ENCODE data around the gene SLC7A10.

SLC7A10 gene

GRCh38 chr19:33234092-33234491 lies 8.4 kb upstream of the SLC7A10 start:
- TF ChIP-seq CTCF (conservative IDR thresholded peaks at IDR 0.05; ENCODE audit: control insufficient read depth, insufficient read depth, low read depth, low read length) = no peak
- no peak overlapping the region for H3K4me3 ChIP-seq (ENCODE audit: control insufficient read depth, low read depth, low read length)
- no peak for DNase-seq (ENCODE audit: low read depth)

- no peak for DNase-seq (ENCODE audit: low read depth)
- no peak overlapping the region for H3K4me3 ChIP-seq (ENCODE audit: control insufficient read depth, low read depth, low read length)
- no peak for TF ChIP-seq CTCF (conservative IDR thresholded peaks at IDR 0.05; ENCODE audit: control insufficient read depth, insufficient read depth, low read depth, low read length)
Measured at GRCh38 chr19:33233056-33233873, 7.6 kb upstream of the SLC7A10 start.

- no peak for TF ChIP-seq CTCF (conservative IDR thresholded peaks at IDR 0.05; ENCODE audit: control insufficient read depth, insufficient read depth, low read depth, low read length)
- no peak for DNase-seq (ENCODE audit: low read depth)
- H3K4me3 ChIP-seq (ENCODE audit: control insufficient read depth, low read depth, low read length) = no peak overlapping the region
Measured at GRCh38 chr19:33232656-33233055, 7.0 kb upstream of the SLC7A10 start.

- no peak for TF ChIP-seq CTCF (conservative IDR thresholded peaks at IDR 0.05; ENCODE audit: control insufficient read depth, insufficient read depth, low read depth, low read length)
- peak; percentile 77 for DNase-seq (ENCODE audit: low read depth)
- no peak overlapping the region for H3K4me3 ChIP-seq (ENCODE audit: control insufficient read depth, low read depth, low read length)
Measured at GRCh38 chr19:33231511-33231910, 5.9 kb upstream of the SLC7A10 start.

- H3K4me3 ChIP-seq (ENCODE audit: control insufficient read depth, low read depth, low read length) = no peak overlapping the region
- TF ChIP-seq CTCF (conservative IDR thresholded peaks at IDR 0.05; ENCODE audit: control insufficient read depth, insufficient read depth, low read depth, low read length) = no peak
- DNase-seq (ENCODE audit: low read depth) = no peak
Measured at GRCh38 chr19:33229962-33230361, 4.3 kb upstream of the SLC7A10 start.

- no peak for DNase-seq (ENCODE audit: low read depth)
- TF ChIP-seq CTCF (conservative IDR thresholded peaks at IDR 0.05; ENCODE audit: control insufficient read depth, insufficient read depth, low read depth, low read length) = no peak
- no peak overlapping the region for H3K4me3 ChIP-seq (ENCODE audit: control insufficient read depth, low read depth, low read length)
Measured at GRCh38 chr19:33227870-33228599, 2.4 kb upstream of the SLC7A10 start.

All from fibroblast of mammary gland (primary cell).